WERI-Rb-1 (cell line): ENCODE results near the gene CMTM6.
"Not testable (repeated sequence)": the region's sequence is repeated elsewhere in the genome, so short reads cannot be mapped to it uniquely, and the experiment has no call there.

Source experiments
- DNase-seq: peaks from one replicate; pipeline ENCODE4 v3.0.0-alpha.2; 2020
- H3K27ac ChIP-seq: fragments of 250-450 bp; sonication (Bioruptor Pico); 2 replicates; pipeline ENCODE4 v1.5.1; 2020; ENCODE audit warnings: mild to moderate bottlenecking, moderate library complexity
- H3K27me3 ChIP-seq: fragments of 250-450 bp; sonication (Bioruptor Pico); 2 replicates; pipeline ENCODE4 v1.5.1; 2021; ENCODE audit warnings: mild to moderate bottlenecking, low read depth, moderate library complexity; ENCODE audit not compliant: insufficient read depth, severe bottlenecking
- H3K36me3 ChIP-seq: fragments of 250-450 bp; sonication (Bioruptor Pico); 2 replicates; pipeline ENCODE4 v1.5.1; 2020; ENCODE audit warnings: mild to moderate bottlenecking, moderate library complexity
- H3K4me3 ChIP-seq: 2 replicates; pipeline ENCODE4 v1.5.1; 2011; ENCODE audit warnings: low read depth, mild to moderate bottlenecking, control low read depth, low read length
- H3K9me3 ChIP-seq: fragments of 250-450 bp; sonication (Bioruptor Pico); 2 replicates; pipeline ENCODE4 v1.5.1; 2021; ENCODE audit warnings: mild to moderate bottlenecking, moderate library complexity; ENCODE audit not compliant: severe bottlenecking
- TF ChIP-seq, protein P1 (sequence below): IDR thresholded peaks from 2 replicates; pipeline ENCODE4 v1.5.1; 2011; ENCODE audit warnings: low read depth, mild to moderate bottlenecking, control low read depth, inconsistent platforms, low read length

CMTM6 gene

GRCh38 chr3:32542807-32543206, 40.2 kb upstream of the CMTM6 start:
- Histone ChIP-seq H3K36me3 (peaks cover 22% of the 10 kb centered on the region), H3K4me3 (no peak overlapping the region), H3K9me3 (no peaks in the 10 kb centered on the region), H3K27me3 (no peaks in the 10 kb centered on the region), H3K27ac (no peak overlapping the region)
- no peak for DNase-seq
- TF ChIP-seq, protein P1, sequence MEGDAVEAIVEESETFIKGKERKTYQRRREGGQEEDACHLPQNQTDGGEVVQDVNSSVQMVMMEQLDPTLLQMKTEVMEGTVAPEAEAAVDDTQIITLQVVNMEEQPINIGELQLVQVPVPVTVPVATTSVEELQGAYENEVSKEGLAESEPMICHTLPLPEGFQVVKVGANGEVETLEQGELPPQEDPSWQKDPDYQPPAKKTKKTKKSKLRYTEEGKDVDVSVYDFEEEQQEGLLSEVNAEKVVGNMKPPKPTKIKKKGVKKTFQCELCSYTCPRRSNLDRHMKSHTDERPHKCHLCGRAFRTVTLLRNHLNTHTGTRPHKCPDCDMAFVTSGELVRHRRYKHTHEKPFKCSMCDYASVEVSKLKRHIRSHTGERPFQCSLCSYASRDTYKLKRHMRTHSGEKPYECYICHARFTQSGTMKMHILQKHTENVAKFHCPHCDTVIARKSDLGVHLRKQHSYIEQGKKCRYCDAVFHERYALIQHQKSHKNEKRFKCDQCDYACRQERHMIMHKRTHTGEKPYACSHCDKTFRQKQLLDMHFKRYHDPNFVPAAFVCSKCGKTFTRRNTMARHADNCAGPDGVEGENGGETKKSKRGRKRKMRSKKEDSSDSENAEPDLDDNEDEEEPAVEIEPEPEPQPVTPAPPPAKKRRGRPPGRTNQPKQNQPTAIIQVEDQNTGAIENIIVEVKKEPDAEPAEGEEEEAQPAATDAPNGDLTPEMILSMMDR = no peak

DNA sequence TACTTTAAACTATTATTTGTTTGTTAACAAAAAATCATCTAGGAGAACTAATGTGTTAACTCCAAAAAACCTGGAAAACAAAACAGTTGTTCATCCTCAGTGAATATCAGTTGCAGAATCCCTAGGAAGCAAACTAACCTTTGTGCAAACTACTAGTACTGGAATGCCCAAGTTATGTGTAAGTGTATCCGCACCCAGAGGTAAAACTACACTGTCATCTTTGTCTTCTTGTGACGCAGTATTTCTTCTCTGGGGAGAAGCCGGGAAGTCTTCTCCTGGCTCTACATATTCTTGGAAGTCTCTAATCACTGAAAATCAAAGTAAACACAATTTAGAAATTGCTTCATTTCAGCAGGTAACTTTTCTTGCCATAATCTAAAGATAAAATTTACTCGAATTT, 38.2 kb upstream of the CMTM6 start:
- no peaks in the 10 kb centered on the region for H3K27me3 ChIP-seq
- H3K9me3 ChIP-seq = no peaks in the 10 kb centered on the region
- no peak overlapping the region for H3K4me3 ChIP-seq
- TF ChIP-seq, protein P1 = no peak
- H3K27ac ChIP-seq = no peak overlapping the region
- DNase-seq = no peak
- H3K36me3 ChIP-seq = peaks cover 22% of the 10 kb centered on the region

- Histone ChIP-seq H3K27me3 (no peaks in the 10 kb centered on the region), H3K9me3 (no peaks in the 10 kb centered on the region), H3K27ac (no peak overlapping the region), H3K4me3 (no peak overlapping the region), H3K36me3 (peaks cover 31% of the 10 kb centered on the region)
- TF ChIP-seq, protein P1 = no peak
- DNase-seq = no peak
Measured at GRCh38 chr3:32532434-32532833, 29.8 kb upstream of the CMTM6 start.

DNA sequence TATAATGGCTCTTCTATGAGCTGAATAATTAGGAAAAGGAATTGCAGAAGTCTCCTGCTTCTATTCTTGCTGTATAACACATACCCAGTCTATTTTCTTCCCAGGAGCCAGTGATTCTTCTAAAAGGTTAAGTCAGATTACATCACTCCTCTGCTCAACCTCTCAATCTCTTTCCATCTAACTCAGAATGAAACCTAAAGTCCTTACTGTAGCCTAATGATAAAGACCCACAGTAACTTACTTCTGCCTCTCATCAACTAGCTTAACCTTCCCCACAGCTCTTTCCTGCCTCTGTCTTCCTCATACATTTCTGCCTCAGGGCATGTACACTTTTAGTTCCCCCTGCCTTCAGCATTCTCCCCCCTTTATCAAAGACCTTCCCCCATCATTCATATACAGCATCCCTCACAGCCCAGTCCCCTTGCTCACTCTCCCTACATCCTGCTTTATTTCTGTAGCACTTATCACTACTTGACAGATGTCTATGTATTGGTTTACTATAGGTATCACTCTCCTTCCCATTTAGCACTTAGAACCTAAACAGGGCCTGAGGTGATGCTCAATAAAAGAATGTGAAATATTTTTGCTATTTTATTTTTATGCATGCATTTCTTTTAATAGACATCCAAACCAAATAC, 28.5 kb upstream of the CMTM6 start:
- no peaks in the 10 kb centered on the region for H3K27me3 ChIP-seq
- no peak for DNase-seq
- no peak overlapping the region for H3K4me3 ChIP-seq
- TF ChIP-seq, protein P1 = no peak
- H3K9me3 ChIP-seq = no peaks in the 10 kb centered on the region
- H3K36me3 ChIP-seq = peaks cover 40% of the 10 kb centered on the region
- H3K27ac ChIP-seq = no peak overlapping the region

DNA sequence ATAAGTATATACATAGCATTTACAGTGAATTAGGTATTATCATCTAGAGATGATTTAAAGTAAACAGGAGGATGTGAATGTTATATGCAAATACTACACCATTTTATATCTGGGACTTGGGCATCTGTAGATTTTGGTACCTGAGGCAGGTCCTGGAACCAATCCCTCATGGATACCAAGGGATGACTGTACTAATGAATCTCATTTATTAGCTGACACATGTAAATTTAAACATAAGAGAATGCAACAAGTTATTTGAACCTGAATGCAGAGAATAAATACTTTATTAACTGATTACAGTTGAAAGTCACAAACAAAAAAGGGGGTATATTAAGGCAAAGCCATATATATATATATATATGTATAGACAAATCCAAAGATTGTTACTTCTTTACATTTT, 23.1 kb upstream of the CMTM6 start:
- no peak overlapping the region for H3K27ac ChIP-seq
- H3K27me3 ChIP-seq = no peaks in the 10 kb centered on the region
- H3K9me3 ChIP-seq = no peaks in the 10 kb centered on the region
- H3K36me3 ChIP-seq = peaks cover 36% of the 10 kb centered on the region
- TF ChIP-seq, protein P1 = no peak
- no peak for DNase-seq
- H3K4me3 ChIP-seq = no peak overlapping the region

GRCh38 chr3:32522682-32523081, 20.0 kb upstream of the CMTM6 start:
- Histone ChIP-seq H3K36me3 (peaks cover 20% of the 10 kb centered on the region), H3K9me3 (no peaks in the 10 kb centered on the region), H3K27ac (no peak overlapping the region), H3K4me3 (no peak overlapping the region), H3K27me3 (no peaks in the 10 kb centered on the region)
- TF ChIP-seq, protein P1 = no peak
- DNase-seq = no peak

DNA sequence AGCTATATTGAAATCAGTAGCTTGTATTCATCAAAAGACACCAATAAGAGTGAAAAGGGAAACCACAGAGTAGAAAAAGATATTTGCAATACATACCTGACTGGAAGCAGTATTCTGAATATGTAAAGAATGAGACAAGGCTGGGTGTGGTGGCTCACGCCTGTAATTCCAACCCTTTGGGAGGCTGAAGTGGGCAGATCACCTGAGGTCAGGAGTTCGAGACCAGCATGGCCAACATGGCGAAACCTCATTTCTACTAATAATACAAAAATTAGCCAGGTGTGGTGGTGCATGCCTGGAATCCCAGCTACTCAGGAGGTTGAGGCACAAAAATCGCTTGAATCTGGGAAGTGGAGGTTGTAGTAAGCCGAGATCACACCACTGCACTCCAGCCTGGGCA, 16.3 kb upstream of the CMTM6 start:
- not testable (repeated sequence) for H3K4me3 ChIP-seq, H3K27me3 ChIP-seq, H3K9me3 ChIP-seq, H3K36me3 ChIP-seq, H3K27ac ChIP-seq, DNase-seq

DNA sequence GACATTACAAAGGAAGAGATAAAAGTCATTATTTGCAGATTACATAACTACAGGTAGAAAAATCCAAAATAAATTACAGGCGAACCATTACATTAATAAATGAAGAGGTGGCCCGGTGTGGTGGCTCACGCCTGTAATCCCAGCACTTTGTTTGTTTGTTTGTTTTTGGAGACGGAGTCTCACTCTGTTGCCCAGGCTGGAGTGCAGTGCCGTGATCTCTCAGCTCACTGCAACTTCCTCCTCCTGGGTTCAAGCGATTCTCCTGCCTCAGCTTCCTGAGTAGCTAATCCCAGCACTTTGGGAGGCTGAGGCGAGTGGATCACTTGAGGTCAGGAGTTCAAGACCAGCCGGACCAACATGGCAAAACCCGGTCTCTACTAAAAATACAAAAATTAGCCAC, 14.1 kb upstream of the CMTM6 start:
- H3K4me3 ChIP-seq, DNase-seq, H3K27ac ChIP-seq: not testable (repeated sequence)

More for the DNA sequence above, 14.1 kb upstream of the CMTM6 start:
- H3K27me3 ChIP-seq, H3K36me3 ChIP-seq, H3K9me3 ChIP-seq: not testable (repeated sequence)
